ENCODE measurements around the gene GIMAP8. TPM values are rescaled to one million over a fixed set of nuclear protein-coding genes. Genes with fewer than 3 reads are reported as not detected.

Gene GIMAP8
- polyA plus RNA-seq, 1 of the 3 experiments (the other 2 are of a cell fraction) = not detected

DNA sequence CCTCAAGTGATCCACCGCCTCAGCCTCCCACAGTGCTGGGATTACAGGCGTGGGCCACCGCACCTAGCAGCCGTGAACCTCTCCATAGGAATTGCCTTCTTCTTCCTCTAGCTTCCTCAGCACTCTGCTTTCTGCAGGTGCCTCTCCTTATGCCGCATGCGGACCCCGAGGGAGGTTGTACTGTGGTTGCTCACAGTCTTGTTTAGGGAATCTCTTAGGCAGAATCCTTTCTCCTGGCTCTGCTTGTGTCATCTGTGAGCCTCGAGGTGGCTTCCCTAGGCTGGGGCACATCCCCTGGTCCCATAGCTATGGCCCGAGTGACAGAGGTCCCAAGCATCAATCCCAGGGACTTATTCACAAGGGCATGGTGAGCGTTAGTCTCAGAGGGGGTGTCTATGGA, 33.2 kb upstream of the GIMAP8 start:
- no peak overlapping the region for H3K4me2 ChIP-seq
- POLR2A ChIA-PET = no interaction called here
- TF ChIP-seq POLR2AphosphoS5 (IDR thresholded peaks at IDR 0.05; ENCODE audit: low read depth, low read length) = no peak
- TF ChIP-seq, protein P1, sequence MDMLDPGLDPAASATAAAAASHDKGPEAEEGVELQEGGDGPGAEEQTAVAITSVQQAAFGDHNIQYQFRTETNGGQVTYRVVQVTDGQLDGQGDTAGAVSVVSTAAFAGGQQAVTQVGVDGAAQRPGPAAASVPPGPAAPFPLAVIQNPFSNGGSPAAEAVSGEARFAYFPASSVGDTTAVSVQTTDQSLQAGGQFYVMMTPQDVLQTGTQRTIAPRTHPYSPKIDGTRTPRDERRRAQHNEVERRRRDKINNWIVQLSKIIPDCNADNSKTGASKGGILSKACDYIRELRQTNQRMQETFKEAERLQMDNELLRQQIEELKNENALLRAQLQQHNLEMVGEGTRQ (IDR thresholded peaks at IDR 0.05; ENCODE audit: borderline replicate concordance, low read depth, low read length) = no peak
- TF ChIP-seq SIN3A (IDR thresholded peaks at IDR 0.05; ENCODE audit: borderline replicate concordance, low read depth, low read length) = no peak
- TF ChIP-seq, protein P2, sequence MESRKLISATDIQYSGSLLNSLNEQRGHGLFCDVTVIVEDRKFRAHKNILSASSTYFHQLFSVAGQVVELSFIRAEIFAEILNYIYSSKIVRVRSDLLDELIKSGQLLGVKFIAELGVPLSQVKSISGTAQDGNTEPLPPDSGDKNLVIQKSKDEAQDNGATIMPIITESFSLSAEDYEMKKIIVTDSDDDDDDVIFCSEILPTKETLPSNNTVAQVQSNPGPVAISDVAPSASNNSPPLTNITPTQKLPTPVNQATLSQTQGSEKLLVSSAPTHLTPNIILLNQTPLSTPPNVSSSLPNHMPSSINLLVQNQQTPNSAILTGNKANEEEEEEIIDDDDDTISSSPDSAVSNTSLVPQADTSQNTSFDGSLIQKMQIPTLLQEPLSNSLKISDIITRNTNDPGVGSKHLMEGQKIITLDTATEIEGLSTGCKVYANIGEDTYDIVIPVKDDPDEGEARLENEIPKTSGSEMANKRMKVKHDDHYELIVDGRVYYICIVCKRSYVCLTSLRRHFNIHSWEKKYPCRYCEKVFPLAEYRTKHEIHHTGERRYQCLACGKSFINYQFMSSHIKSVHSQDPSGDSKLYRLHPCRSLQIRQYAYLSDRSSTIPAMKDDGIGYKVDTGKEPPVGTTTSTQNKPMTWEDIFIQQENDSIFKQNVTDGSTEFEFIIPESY (IDR thresholded peaks at IDR 0.05; ENCODE audit: borderline replicate concordance, low read depth) = no peak
- no peak for TF ChIP-seq SMC3 (IDR thresholded peaks at IDR 0.05; ENCODE audit: low read depth, low read length)
- TF ChIP-seq MEF2A (IDR thresholded peaks at IDR 0.05; ENCODE audit: borderline replicate concordance, low read depth) = no peak
- TF ChIP-seq, protein P3, sequence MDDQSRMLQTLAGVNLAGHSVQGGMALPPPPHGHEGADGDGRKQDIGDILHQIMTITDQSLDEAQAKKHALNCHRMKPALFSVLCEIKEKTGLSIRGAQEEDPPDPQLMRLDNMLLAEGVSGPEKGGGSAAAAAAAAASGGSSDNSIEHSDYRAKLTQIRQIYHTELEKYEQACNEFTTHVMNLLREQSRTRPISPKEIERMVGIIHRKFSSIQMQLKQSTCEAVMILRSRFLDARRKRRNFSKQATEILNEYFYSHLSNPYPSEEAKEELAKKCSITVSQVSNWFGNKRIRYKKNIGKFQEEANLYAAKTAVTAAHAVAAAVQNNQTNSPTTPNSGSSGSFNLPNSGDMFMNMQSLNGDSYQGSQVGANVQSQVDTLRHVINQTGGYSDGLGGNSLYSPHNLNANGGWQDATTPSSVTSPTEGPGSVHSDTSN (IDR thresholded peaks at IDR 0.05) = no peak
- no peak for TF ChIP-seq RCOR1 (IDR thresholded peaks at IDR 0.05; ENCODE audit: low read length)
- TF ChIP-seq, protein P4, sequence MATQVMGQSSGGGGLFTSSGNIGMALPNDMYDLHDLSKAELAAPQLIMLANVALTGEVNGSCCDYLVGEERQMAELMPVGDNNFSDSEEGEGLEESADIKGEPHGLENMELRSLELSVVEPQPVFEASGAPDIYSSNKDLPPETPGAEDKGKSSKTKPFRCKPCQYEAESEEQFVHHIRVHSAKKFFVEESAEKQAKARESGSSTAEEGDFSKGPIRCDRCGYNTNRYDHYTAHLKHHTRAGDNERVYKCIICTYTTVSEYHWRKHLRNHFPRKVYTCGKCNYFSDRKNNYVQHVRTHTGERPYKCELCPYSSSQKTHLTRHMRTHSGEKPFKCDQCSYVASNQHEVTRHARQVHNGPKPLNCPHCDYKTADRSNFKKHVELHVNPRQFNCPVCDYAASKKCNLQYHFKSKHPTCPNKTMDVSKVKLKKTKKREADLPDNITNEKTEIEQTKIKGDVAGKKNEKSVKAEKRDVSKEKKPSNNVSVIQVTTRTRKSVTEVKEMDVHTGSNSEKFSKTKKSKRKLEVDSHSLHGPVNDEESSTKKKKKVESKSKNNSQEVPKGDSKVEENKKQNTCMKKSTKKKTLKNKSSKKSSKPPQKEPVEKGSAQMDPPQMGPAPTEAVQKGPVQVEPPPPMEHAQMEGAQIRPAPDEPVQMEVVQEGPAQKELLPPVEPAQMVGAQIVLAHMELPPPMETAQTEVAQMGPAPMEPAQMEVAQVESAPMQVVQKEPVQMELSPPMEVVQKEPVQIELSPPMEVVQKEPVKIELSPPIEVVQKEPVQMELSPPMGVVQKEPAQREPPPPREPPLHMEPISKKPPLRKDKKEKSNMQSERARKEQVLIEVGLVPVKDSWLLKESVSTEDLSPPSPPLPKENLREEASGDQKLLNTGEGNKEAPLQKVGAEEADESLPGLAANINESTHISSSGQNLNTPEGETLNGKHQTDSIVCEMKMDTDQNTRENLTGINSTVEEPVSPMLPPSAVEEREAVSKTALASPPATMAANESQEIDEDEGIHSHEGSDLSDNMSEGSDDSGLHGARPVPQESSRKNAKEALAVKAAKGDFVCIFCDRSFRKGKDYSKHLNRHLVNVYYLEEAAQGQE (IDR thresholded peaks at IDR 0.05; ENCODE audit: low read depth, low read length) = no peak
- TF ChIP-seq EZH2phosphoT487 (IDR thresholded peaks at IDR 0.05; ENCODE audit: borderline replicate concordance, low read depth) = no peak
- TF ChIP-seq, protein P5, sequence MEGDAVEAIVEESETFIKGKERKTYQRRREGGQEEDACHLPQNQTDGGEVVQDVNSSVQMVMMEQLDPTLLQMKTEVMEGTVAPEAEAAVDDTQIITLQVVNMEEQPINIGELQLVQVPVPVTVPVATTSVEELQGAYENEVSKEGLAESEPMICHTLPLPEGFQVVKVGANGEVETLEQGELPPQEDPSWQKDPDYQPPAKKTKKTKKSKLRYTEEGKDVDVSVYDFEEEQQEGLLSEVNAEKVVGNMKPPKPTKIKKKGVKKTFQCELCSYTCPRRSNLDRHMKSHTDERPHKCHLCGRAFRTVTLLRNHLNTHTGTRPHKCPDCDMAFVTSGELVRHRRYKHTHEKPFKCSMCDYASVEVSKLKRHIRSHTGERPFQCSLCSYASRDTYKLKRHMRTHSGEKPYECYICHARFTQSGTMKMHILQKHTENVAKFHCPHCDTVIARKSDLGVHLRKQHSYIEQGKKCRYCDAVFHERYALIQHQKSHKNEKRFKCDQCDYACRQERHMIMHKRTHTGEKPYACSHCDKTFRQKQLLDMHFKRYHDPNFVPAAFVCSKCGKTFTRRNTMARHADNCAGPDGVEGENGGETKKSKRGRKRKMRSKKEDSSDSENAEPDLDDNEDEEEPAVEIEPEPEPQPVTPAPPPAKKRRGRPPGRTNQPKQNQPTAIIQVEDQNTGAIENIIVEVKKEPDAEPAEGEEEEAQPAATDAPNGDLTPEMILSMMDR (IDR thresholded peaks at IDR 0.05) = no peak
- TF ChIP-seq YY1 (IDR thresholded peaks at IDR 0.05; ENCODE audit: low read depth) = no peak
- no peak for TF ChIP-seq JUND (IDR thresholded peaks at IDR 0.05)
- TF ChIP-seq RXRA (IDR thresholded peaks at IDR 0.05; ENCODE audit: borderline replicate concordance, low read depth) = no peak
- no peak for TF ChIP-seq EP300 (IDR thresholded peaks at IDR 0.05; ENCODE audit: borderline replicate concordance in 1 of 2, low read depth in 1 of 2, low read length in 1 of 2)
- TF ChIP-seq GABPA (IDR thresholded peaks at IDR 0.05; ENCODE audit: low read depth) = no peak
- no peak for TF ChIP-seq RAD21 (IDR thresholded peaks at IDR 0.05; ENCODE audit: low read length)
- TF ChIP-seq FOSL2 (IDR thresholded peaks at IDR 0.05; ENCODE audit: borderline replicate concordance, low read depth) = no peak
- TF ChIP-seq ELF1 (IDR thresholded peaks at IDR 0.05) = no peak
- H3K36me3 ChIP-seq (replicated peaks in 1 of 2; ENCODE audit: control insufficient read depth in 1 of 2, insufficient read depth in 2 of 2, low read length in 1 of 2) = no peaks in the 10 kb centered on the region
- no peaks in the 10 kb centered on the region for H3F3A ChIP-seq (replicated peaks; ENCODE audit: insufficient read depth)
- CTCF ChIA-PET = interaction anchor here (0.7 to 3.8 kb wide), 7 partner anchors 9 to 62 kb away, joined by 3 to 19 read pairs (median 5); a partner anchor contains a TSS
- H3K4me1 ChIP-seq (ENCODE audit: control insufficient read depth in 1 of 2, insufficient read depth in 2 of 2, low read depth in 1 of 2, low read length in 1 of 2) = no peaks in the 10 kb centered on the region
- no peaks in the 10 kb centered on the region for H3K9me3 ChIP-seq
- no peaks in the 10 kb centered on the region for H3K79me2 ChIP-seq (ENCODE audit: insufficient read depth)
- H3K9me2 ChIP-seq = no peaks in the 10 kb centered on the region
- H4K20me1 ChIP-seq (ENCODE audit: insufficient read depth) = no peaks in the 10 kb centered on the region
- no peak overlapping the region for H2AFZ ChIP-seq (ENCODE audit: low read depth)
- H3K4me3 ChIP-seq (ENCODE audit: low read depth in 2 of 2, low read length in 1 of 2) = no peak overlapping the region
- WGBS (ENCODE audit: low lambda C conversion rate) = 90% methylated on average over 8 of the region's 10 CpGs
- no peak for DNase-seq
- H3K27ac ChIP-seq (ENCODE audit: low read depth in 2 of 2, low read length in 1 of 2) = no peak overlapping the region
- no peaks in the 10 kb centered on the region for H3K27me3 ChIP-seq (ENCODE audit: insufficient read depth)
- H3K9ac ChIP-seq = no peak overlapping the region
